GM18909 (cell line): Measurements from ENCODE around the gene ZNF282.
"Not testable (repeated sequence)": the region's sequence is repeated elsewhere in the genome, so short reads cannot be mapped to it uniquely, and the experiment has no call there.

ENCODE experiments used
- ATAC-seq: cut with Tn5 transposase; IDR thresholded peaks from one replicate; pipeline ENCODE4 v1.9.1; 2021; ENCODE audit warnings: mild to moderate bottlenecking; ENCODE audit not compliant: unreplicated experiment, poor library complexity

The ZNF282 gene

GRCh38 chr7:149251518-149251917, 56.2 kb downstream of the ZNF282 start:
- ATAC-seq = not testable (repeated sequence)

- ATAC-seq = no peak
These were observed 57.0 kb downstream of the ZNF282 start for GRCh38 chr7:149252378-149252777.

GRCh38 chr7:149253665-149254064, 58.3 kb downstream of the ZNF282 start:
- no peak for ATAC-seq

GRCh38 chr7:149254181-149254858, 59.0 kb downstream of the ZNF282 start:
- ATAC-seq = no peak

DNA sequence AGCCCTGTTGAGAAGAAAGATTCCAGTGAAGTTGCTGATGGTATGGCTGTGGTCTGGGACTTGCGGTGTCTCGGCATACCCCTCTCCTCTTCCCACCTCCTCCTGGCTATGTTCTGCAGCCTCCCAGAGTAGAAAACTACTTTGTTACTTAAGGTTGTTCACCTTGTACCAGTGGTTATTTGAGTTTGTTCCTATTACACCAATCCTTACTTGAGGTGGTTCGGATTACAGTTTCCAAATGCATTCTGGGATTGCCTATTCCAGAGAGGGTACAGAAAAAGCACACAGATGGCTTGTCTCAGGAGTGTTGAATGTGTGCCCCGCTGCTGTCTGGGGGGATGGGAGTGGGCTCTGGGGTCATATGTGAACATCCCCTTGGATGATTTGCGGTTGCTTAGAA, 59.8 kb downstream of the ZNF282 start:
- ATAC-seq = no peak

- ATAC-seq = no peak
These were observed 61.2 kb downstream of the ZNF282 start for GRCh38 chr7:149256568-149256967.

- ATAC-seq = no peak
These were observed 61.8 kb downstream of the ZNF282 start for GRCh38 chr7:149257146-149257545.

GRCh38 chr7:149261316-149261828, 66.0 kb downstream of the ZNF282 start:
- ATAC-seq = peak; percentile 5

- peak; percentile 90 for ATAC-seq
These were observed 66.7 kb downstream of the ZNF282 start, which contains the start of gene ZNF783 for GRCh38 chr7:149261829-149262617. TSS of gene ZNF783 (plus strand) at chr7:149262196. CDS start at chr7:149262334, 138 bp downstream.

DNA sequence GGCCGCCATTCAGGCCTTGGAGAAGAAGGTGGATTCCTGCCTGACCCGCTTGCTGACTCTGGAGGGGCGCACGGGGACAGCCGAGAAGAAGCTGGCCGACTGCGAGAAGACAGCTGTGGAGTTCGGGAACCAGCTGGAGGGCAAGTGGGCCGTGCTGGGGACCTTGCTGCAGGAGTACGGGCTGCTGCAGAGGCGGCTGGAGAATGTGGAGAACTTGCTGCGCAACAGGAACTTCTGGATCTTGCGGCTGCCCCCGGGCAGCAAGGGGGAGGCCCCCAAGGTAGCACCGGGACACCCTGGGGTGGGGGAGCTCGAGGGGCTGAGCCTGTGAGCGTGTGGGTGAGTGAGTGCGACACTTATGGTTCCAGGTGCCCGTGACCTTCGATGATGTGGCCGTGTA, 71.1 kb downstream of the ZNF282 start:
- ATAC-seq = no peak

DNA sequence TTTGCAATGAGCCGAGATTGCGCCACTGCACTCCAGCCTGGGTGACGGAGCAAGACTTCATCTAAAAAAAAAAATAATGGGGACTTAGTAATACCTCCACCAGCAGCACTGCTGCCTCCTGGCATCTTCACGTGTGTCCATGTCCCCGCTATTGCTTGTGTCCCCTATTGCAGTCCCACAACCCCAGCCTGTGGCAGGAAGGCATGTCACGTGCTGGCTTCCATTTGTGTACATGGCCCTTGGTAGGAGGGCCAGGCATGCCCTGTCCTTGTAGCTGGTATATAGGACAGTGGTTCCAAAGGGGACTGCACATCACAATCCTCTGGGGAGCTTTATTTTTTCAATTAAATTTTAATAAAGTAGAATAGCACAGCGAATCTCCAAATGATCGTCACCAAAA, 72.4 kb downstream of the ZNF282 start:
- ATAC-seq = no peak

DNA sequence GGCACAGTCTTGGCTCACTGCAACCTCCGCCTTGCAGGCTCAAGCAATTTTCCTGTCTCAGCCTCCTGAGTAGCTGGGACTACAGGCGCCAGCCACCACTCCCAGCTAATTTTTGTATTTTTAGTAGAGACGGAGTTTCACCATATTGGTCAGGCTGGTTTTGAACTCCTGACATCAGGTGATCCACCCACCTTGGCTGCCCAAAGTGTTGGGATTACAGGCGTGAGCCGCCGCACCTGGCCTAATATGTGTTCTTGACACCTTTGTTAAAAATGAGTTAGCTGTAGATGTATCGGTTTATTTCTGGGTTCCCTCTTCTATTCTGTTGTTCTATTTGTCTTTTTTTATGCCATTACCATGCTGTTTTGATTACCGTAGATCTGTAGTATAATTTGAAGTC, 79.1 kb downstream of the ZNF282 start:
- not testable (repeated sequence) for ATAC-seq
